Measurements from ENCODE around the gene GOLGA1.

DNA sequence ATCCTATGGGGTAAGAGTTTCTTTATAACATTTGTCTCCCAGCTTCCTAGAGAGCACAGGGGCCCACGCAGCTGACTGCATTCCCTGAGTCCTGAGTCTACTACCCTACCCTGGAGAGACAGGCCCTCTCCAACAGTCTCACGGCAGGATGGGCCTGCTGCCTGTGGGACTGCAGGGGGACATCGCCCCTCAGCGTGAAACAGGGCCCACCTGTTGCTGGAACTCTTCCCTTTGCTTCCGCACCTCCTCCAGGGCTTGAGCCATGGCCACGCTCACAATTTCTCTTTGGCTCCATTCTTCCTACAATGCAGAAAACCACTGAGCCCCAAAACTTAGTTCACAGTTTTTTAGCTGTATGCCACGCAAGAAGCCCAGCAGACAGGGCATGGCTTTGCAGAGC lies 50.7 kb downstream of the GOLGA1 start:
- TF ChIP-seq GTF2F1 (IDR thresholded peaks at IDR 0.05; ENCODE audit: low read length): no peak
- TF ChIP-seq CTCF (CRISPR knock-in tag; IDR thresholded peaks at IDR 0.05): no peak
- TF ChIP-seq ZNF788 (CRISPR knock-in tag; IDR thresholded peaks at IDR 0.05; ENCODE audit: borderline replicate concordance): no peak
- TF ChIP-seq SAFB2 (CRISPR knock-in tag; IDR thresholded peaks at IDR 0.05; ENCODE audit: borderline replicate concordance, low read depth): no peak
- no peak for TF ChIP-seq ZNF274 (CRISPR knock-in tag; IDR thresholded peaks at IDR 0.05)
- TF ChIP-seq EZH2 (conservative IDR thresholded peaks at IDR 0.05; ENCODE audit: low read depth, low read length): no peak
- no peak for TF ChIP-seq FOXM1 (CRISPR knock-in tag; IDR thresholded peaks at IDR 0.05)
- no peak for TF ChIP-seq NCOA1 (CRISPR knock-in tag; IDR thresholded peaks at IDR 0.05)

Measured in HepG2 (cell line).